Measurements from ENCODE around the gene MAGEB3.
"Not testable (repeated sequence)": the region's sequence is repeated elsewhere in the genome, so short reads cannot be mapped to it uniquely, and the experiment has no call there.

Gene MAGEB3

GRCh38 chrX:30230395-30230794 is at the start of gene MAGEB3:
Gene MAGEB3 (plus strand): TSS chrX:30230657. CDS start chrX:30235925, 5,268 bp downstream.
- no peak for DNase-seq

- no peak for DNase-seq
These were observed 49.1 kb upstream of the MAGEB3 start for GRCh38 chrX:30181353-30181752.

- no peak for DNase-seq
These were observed 46.9 kb upstream of the MAGEB3 start for GRCh38 chrX:30183554-30183953.

- no peak for DNase-seq
These were observed 40.0 kb upstream of the MAGEB3 start for GRCh38 chrX:30190426-30190825.

GRCh38 chrX:30193910-30194309 is 36.5 kb upstream of the MAGEB3 start:
- DNase-seq, result not testable (repeated sequence)

- DNase-seq, result no peak
These were observed 34.1 kb upstream of the MAGEB3 start for GRCh38 chrX:30196322-30196721.

- no peak for DNase-seq
These were observed 18.3 kb upstream of the MAGEB3 start for GRCh38 chrX:30212172-30212571.

GRCh38 chrX:30215357-30215843 is 15.1 kb upstream of the MAGEB3 start, which contains the start of gene MAGEB2:
Gene MAGEB2 (plus strand): TSS chrX:30215563. CDS start chrX:30218581, 3,018 bp downstream.
- peak; percentile 8 for DNase-seq

- DNase-seq, result no peak
These were observed 13.0 kb upstream of the MAGEB3 start for GRCh38 chrX:30217465-30217864.

- DNase-seq, result no peak
These were observed 11.1 kb upstream of the MAGEB3 start for GRCh38 chrX:30219372-30219771.

- DNase-seq, result no peak
These were observed 9.8 kb upstream of the MAGEB3 start for GRCh38 chrX:30220661-30221060.

- DNase-seq, result no peak
These were observed 5.9 kb upstream of the MAGEB3 start for GRCh38 chrX:30224536-30224935.

- no peak for DNase-seq
These were observed 1.9 kb upstream of the MAGEB3 start for GRCh38 chrX:30228526-30228925.

GRCh38 chrX:30241724-30242415 is 11.4 kb downstream of the MAGEB3 start, which contains the start of gene MAGEB4:
Gene MAGEB4 (plus strand): TSS chrX:30242000. CDS start chrX:30242136, 136 bp downstream.
- DNase-seq, result no peak

GRCh38 chrX:30246769-30247489 is 16.5 kb downstream of the MAGEB3 start, which contains the start of gene MAGEB1:
Gene MAGEB1 (plus strand): TSS chrX:30247146. CDS start chrX:30250494, 3,348 bp downstream.
- no peak for DNase-seq

- no peak for DNase-seq
These were observed 18.4 kb downstream of the MAGEB3 start for GRCh38 chrX:30248854-30249253.

GRCh38 chrX:30253257-30253656 is 22.8 kb downstream of the MAGEB3 start:
- no peak for DNase-seq

GRCh38 chrX:30259927-30260326 is 29.5 kb downstream of the MAGEB3 start:
- DNase-seq, result no peak

- no peak for DNase-seq
These were observed 30.6 kb downstream of the MAGEB3 start for GRCh38 chrX:30261012-30261411.

- no peak for DNase-seq
These were observed 32.3 kb downstream of the MAGEB3 start for GRCh38 chrX:30262763-30263162.

GRCh38 chrX:30270639-30271038 is 40.2 kb downstream of the MAGEB3 start:
- DNase-seq, result no peak

GRCh38 chrX:30275498-30275897 is 45.0 kb downstream of the MAGEB3 start:
- DNase-seq, result no peak

- no peak for DNase-seq
These were observed 47.9 kb downstream of the MAGEB3 start for GRCh38 chrX:30278365-30278764.

- no peak for DNase-seq
These were observed 50.0 kb downstream of the MAGEB3 start for GRCh38 chrX:30280428-30280827.
